Measurements from ENCODE around the gene SLC66A2. TPM values are rescaled to one million over a fixed set of nuclear protein-coding genes. Genes with fewer than 3 reads are reported as not detected.

SLC66A2 gene
- total and polyA plus RNA-seq, 8 donors = 19.6 to 36.1 (median 22.6) TPM

DNA sequence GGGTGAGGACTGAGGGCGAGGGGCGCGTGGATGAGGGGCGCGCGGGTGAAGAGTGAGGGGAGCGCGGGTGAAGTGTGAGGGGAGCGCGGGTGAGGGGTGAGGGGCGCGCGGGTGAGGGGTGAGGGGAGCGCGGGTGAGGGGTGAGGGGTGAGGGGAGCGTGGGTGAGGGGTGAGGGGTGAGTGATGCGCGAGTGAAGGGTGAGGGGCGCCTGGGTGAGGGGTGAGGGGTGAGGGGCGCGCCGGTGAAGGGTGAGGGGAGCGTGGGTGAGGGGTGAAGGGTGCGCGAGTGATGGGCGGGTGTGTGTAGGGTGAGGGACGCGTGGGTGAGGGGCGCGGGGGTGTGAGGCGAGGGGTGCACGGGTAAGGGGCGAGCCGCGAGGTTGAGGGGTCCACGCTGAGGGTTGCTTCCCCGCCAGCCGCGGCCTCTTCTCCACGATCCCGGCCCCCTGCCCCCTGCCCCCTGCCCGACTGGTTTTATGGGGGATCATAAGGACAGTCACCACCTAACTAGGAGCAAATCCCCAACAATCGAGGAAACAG is 1.1 kb upstream of the SLC66A2 start:
- Histone ChIP-seq H3K4me3 (peak overlapping the region in 3 of 4 donors; percentile 76 to 93 (median 82)), H3K27me3 (no peaks in the 10 kb centered on the region), H3K4me1 (peaks cover 0 to 19% (median 0%) of the 10 kb centered on the region in 3 donors), H3K9me3 (no peaks in the 10 kb centered on the region), H3K36me3 (no peaks in the 10 kb centered on the region), H3K27ac (no peak overlapping the region)
- 37 to 42% methylated on average over 41 to 43 of the region's 43 CpGs for WGBS, 2 donors
- ATAC-seq (peak in 1 of 4 donors; percentile 4), FAIRE-seq (no peak), DNase-seq (no peak)
- intact Hi-C loops (cut with DNase I) = no loop called here
- TF ChIP-seq, protein P1, sequence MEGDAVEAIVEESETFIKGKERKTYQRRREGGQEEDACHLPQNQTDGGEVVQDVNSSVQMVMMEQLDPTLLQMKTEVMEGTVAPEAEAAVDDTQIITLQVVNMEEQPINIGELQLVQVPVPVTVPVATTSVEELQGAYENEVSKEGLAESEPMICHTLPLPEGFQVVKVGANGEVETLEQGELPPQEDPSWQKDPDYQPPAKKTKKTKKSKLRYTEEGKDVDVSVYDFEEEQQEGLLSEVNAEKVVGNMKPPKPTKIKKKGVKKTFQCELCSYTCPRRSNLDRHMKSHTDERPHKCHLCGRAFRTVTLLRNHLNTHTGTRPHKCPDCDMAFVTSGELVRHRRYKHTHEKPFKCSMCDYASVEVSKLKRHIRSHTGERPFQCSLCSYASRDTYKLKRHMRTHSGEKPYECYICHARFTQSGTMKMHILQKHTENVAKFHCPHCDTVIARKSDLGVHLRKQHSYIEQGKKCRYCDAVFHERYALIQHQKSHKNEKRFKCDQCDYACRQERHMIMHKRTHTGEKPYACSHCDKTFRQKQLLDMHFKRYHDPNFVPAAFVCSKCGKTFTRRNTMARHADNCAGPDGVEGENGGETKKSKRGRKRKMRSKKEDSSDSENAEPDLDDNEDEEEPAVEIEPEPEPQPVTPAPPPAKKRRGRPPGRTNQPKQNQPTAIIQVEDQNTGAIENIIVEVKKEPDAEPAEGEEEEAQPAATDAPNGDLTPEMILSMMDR (IDR thresholded peaks at IDR 0.05) = no peak

DNA sequence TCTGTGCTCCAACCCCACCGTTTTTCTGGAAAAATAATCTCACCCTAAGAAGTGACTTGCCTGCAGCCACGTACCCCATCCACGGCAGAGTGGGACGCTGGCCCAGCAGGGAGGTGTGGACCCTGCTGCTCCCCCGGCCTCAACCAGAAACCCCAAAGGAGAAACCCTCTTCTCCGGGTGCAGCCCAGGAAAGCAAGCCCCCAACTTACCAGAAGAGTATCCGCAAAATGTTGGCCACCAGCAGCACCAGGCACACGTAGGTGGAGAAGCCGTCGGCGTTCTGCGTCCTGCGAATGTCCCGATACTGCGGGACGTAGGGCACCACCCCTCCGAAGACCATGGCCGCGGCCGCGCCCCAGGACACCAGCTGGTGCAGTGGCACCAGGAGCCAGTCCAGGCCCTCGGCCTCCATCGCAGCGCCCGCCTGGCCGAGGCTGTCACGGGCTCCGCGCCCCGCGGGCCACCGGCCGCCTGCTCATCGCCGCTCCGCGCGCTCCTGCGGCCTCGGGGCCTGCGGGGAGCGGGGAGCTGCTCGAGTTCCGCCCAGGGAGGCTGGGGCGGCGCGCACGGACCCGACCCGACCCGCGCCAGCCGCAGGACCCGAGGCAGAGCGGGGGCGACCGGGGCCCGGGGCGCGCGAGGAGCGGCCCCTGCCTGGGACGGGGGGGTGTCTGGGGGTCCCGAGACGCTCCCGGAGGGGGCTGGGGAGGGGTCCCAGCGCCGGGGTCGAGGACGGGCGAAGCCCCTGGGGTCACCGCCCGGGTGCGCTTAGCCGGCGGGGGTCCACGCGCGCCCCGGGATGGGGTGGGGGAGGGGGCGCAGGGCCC is 725 bp downstream of the SLC66A2 start:
- intact Hi-C loops (cut with DNase I) = no loop called here
- peak in 5 of 6 donors; percentile 42 to 85 (median 71) for DNase-seq
- no peak for FAIRE-seq
- peaks cover 0 to 19% (median 0%) of the 10 kb centered on the region in 3 donors for H3K4me1 ChIP-seq
- H3K4me3 ChIP-seq = peak overlapping the region; percentile 76 to 93 (median 80)
- H3K27me3 ChIP-seq = no peaks in the 10 kb centered on the region
- TF ChIP-seq, protein P1 (IDR thresholded peaks at IDR 0.05) = no peak
- H3K36me3 ChIP-seq = no peaks in the 10 kb centered on the region
- WGBS, 2 donors = 1 to 2% methylated on average over 64 to 81 of the region's 81 CpGs
- H3K27ac ChIP-seq = peak overlapping the region; percentile 22 to 63 (median 44)
- peak; percentile 33 to 65 (median 52) for ATAC-seq
- H3K9me3 ChIP-seq = no peaks in the 10 kb centered on the region

DNA sequence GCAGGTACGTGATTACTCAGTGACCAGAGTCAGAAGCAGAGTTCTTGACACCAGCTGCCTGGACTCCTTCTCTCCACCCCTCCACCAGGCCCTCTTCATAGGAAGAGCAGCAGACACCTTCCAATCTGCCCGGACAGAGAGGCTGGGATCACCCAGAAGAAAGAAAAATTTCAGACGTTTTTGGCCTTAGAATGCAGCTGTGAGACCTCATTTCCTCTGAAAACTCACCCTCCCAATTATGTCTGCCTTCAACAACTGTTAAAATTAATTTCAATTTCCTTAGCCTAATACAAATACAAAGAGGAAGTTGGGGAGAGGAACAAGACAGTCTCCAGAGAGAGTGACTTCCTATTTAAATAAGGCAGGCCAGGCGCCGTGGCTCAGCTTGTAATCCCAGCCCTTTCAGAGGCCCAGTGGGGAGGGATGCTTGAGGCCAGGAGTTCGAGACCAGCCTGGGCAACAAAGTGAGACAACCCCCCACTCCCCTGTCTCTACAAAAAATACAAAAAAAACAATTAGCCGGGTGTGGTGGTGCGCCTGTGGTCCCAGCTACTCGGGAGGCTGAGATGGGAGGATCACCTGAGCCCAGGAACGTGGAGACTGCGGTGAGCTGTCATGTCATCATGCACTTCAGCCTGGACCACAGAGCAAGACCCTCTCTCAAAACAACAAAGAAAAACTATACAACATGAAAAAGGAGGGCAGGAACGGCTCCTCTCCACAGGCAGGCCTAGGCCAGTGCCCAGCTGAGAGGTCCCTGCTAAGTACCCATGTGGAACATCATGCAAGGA is 1.6 kb downstream of the SLC66A2 start:
- peaks cover 0 to 26% (median 3%) of the 10 kb centered on the region in 3 donors for H3K4me1 ChIP-seq
- peak overlapping the region in 2 of 4 donors; percentile 50 to 63 for H3K27ac ChIP-seq
- WGBS, 2 donors = 54 to 64% methylated on average over 12 of the region's 12 CpGs
- H3K9me3 ChIP-seq = no peaks in the 10 kb centered on the region
- intact Hi-C loops (cut with DNase I) = no loop called here
- FAIRE-seq (no peak), ATAC-seq (peak in 2 of 4 donors; percentile 15 to 20), DNase-seq (no peak)
- H3K4me3 ChIP-seq = peak overlapping the region; percentile 76 to 93 (median 80)
- H3K27me3 ChIP-seq = no peaks in the 10 kb centered on the region
- H3K36me3 ChIP-seq = no peaks in the 10 kb centered on the region
- TF ChIP-seq, protein P1 (IDR thresholded peaks at IDR 0.05) = no peak

DNA sequence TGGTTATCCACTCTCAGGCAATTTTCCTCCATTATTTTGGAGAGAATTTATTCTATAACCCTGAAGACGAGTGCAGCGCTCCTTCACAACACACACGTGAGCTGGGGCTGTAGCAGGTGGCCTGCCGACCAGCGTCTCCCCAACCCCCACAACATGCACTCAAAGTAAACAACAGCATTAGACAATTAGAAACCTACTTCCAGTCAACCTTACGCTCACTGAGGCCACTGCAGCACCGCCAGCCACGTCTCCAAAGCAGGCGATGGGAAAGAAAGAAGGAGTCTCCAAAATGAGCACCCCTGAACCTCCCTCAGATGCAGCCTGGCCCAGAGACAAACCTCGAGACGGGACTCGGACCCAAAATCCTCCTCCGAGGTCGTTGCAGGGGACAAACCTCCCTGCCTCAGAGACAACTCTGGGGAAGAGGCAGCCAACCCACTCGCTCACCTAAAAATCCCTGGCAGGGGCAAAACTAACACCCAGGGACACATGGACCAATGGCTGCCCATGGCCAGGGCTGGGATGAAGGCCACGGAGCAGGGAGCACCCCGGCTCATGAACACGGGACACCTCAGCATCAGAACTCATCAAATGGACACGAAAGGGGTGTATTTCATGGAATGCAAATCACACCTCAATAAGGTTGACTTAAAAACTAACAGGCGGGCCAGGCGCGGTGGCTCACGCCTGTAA is 2.6 kb downstream of the SLC66A2 start:
- H3K4me1 ChIP-seq = peaks cover 0 to 34% (median 12%) of the 10 kb centered on the region in 3 donors
- TF ChIP-seq, protein P1 (IDR thresholded peaks at IDR 0.05) = no peak
- no peaks in the 10 kb centered on the region for H3K9me3 ChIP-seq
- H3K27ac ChIP-seq = no peak overlapping the region
- WGBS, 2 donors = 86% methylated on average over 23 of the region's 23 CpGs
- DNase-seq (peak in 2 of 6 donors; percentile 2 to 8), ATAC-seq (no peak), FAIRE-seq (no peak)
- no peak overlapping the region for H3K4me3 ChIP-seq
- H3K27me3 ChIP-seq = no peaks in the 10 kb centered on the region
- no peaks in the 10 kb centered on the region for H3K36me3 ChIP-seq
- intact Hi-C loops (cut with DNase I) = no loop called here

All from pancreas (tissue), 10 donors.